ENCODE measurements around the gene DUSP22.
"Not testable (repeated sequence)": the region's sequence is repeated elsewhere in the genome, so short reads cannot be mapped to it uniquely, and the experiment has no call there.

Gene DUSP22, protein sequence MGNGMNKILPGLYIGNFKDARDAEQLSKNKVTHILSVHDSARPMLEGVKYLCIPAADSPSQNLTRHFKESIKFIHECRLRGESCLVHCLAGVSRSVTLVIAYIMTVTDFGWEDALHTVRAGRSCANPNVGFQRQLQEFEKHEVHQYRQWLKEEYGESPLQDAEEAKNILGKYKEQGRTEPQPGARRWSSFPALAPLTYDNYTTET

DNA sequence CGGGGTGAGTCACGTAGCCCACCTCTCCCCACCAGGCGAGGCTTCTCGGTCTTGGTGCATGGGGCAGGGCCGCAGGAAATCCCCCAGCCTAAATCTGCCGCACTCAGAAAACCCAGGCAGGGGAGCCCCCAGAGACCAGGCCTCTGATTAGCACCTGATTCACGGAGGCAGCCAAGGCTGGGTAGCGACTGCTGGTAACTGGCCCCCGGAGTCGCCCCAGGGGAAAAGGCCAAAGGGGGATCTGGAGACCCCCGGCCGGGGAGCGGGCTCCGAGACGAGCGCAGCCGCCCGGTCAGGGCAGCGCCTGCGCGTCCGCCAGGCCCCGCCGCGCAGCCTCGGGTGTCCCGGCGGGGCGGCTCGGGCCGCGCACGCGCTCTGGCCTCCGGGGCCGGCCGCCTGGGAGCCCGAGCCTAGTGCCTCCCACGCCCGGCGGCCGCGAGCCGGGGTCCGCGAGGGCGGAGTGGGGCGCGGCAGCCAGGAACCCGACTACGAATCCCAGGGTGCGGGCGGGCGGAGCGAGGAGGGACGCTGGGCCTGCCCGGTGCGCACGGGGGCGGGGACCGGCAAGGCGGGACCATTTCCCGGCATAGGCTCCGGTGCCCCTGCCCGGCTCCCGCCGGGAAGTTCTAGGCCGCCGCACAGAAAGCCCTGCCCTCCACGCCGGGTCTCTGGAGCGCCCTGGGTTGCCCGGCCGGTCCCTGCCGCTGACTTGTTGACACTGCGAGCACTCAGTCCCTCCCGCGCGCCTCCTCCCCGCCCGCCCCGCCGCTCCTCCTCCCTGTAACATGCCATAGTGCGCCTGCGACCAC is at the start of gene DUSP22:
TSS of gene DUSP22 (plus strand) at position 791 of the 809 bp plus-strand sequence. CDS start 53 bp downstream, outside the sequence.
- no peak for DNase-seq

DNA sequence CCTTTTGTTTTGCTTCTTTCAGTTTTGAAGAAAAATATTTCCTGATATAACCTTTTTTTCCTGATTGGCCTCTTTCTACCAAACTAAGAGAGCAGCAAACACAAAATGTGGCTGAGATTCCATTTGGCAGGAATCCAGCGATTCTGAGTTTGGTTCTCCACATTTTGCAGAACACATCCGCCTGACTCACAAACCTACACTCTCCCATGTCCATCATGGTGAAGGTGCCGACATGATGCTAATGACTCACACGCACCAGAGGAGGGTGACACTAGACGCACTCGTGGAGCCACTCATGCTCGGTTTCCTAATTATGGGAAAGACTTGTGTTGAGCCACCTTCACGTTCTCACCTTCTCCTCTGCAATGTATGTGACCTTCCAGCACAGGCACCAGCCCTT is 45.9 kb upstream of the DUSP22 start:
- DNase-seq = no peak

DNA sequence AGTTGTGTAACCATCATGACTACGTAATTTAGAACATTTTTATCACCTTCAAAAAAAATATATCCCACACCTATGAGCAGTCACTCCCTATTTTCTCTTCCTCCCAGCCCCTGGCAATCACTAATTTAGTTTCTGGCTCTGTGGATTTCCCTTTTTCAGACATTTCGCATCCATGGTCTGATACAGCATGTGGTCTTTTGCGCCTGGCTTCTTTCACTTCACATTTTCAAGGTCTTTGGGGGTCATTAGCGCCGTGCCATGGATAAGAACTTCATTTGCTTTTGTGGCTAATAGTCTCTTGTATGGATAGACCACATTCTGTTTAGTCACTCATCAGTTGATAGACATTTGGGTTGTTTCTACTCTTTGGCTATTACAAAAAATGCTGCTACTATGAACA is 44.9 kb upstream of the DUSP22 start:
- DNase-seq = no peak

DNA sequence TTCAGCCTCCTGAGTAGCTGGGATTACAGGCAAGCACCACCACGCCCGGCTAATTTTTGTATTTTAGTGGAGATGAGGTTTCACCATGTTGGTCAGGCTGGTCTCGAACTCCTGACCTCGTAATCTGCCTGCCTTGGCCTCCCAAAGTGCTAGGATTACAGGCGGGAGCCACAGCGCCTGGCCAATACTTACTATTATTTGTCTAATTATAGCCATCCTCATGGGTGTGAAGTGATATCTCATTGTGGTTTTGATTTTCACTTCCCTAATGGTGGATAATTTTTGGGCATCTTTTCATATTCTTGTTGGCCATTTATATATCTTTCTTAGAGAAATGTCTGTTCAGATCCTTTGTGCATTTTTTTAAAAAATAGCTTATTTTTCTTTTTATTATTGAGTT is 44.2 kb upstream of the DUSP22 start:
- DNase-seq = not testable (repeated sequence)

DNA sequence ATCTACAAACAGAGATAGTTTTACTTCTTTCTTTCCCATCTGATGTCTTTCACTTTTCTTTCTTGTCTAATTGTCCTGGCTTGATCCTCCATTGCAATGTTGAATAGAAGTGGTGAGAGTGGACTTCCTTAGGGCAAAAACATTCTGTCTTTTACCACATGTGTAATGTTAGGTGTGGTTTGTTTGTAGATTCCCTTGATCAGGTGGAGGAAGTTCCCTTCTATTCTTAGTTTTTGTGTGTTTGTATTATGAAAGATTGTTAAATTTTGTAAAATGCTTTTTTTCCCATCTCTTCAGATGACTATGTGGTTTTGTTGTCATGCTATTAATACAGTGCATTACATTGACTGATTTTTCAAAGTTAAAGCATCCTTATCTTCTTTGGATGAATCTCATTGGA is 41.6 kb upstream of the DUSP22 start:
- no peak for DNase-seq

DNA sequence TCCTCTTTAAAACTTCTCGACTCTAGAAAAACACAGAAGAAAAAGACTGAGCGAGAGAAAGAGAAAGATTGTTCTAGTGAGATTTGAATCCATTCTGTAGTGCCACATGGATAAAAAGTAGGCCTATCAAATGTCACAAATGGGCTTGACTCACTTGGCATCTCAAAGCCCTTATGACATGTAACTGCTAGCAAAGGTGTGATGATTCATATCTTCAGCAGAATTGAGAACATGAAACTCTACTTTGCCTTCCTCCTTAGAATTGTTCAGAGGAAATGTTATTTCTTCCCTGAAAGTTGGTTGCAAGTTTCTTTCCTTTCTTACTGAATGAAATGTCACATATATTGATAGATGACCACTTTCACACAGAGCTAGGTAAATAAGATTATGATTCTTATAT is 40.4 kb upstream of the DUSP22 start:
- DNase-seq = no peak

DNA sequence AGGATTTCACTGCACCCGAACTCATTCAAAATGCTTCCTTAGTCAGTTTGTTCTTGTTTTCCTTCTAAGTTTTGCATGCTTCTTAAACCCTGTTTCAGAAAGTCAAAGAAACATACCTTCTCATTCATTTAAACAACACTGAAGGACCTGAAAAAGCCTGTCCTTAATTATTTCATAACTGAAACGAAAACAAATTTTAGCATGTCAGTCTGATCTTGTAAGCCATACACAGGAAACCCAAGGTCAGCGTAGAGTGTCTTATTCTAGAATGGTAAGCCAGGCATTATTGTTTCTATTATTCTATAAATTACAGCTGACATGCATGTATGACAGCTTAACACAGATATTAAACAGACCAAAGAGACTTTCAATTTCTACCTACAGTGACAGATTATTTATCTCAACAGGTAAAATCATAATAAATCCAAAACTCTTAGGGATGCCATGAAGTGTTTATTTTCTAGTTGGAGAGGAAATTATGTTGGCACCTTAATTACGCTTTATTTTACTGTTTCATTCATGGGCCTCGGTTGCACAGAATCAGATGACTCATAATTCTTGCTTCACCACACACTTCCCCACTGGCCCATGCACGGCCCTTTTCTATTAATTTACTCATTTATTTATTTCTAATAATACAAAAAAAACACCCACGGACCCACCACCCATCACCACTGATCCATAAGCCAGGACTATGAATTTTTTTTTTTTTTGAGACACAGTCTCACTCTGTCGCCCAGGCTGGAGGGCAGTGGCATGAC is 39.3 kb upstream of the DUSP22 start:
- DNase-seq = no peak

DNA sequence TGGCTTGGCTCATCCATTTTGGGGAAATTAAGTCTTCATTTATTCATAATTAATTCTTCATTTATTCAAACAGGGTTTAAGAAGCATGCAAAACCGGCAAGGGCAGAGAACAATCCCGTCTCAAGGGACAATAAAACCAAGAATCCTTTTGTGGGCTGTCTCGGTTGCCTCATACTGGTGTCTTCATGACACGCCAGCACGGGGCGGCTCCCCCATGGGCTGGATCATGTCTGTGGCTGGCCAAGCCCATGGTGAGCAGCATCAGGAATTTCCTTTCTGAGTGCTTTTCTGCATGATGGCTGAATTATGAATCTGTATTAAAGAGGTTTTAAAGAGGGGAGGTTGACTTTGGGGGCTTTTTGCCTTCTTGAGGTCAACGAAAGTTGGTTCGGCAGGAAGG is 38.3 kb upstream of the DUSP22 start:
- no peak for DNase-seq

DNA sequence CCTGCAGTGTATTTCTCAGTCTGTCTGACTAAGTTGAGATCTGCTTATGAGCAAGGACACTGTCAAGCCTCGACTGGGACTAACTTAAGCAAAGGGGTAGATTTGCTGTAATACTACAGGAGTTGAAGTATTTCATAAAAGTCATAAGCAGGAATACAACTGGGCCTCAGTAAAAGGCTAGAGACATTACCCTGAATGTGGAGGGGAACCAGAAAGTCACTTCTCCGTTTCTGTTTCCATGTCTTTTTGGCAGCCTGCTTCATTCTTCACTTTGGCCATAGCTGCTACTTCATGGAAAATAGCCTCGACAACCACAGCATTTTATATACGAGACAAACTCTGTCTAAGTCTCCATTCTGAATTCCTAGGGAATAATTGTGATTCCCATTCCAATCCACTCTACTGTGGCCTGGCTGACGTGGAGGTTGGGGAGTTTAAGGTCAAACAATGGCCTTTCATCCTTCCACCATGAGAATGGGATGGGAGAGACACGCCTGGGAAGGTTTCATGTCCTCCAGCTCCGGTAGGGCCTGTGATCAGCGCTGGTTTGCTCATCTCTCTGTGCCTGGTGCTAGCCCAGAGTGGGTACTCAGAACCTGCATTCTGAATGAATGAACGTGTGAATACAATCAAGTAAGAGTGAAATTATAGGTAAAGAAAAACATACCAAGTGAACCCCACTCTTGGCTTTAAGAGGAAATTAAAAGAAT is 37.1 kb upstream of the DUSP22 start:
- no peak for DNase-seq

DNA sequence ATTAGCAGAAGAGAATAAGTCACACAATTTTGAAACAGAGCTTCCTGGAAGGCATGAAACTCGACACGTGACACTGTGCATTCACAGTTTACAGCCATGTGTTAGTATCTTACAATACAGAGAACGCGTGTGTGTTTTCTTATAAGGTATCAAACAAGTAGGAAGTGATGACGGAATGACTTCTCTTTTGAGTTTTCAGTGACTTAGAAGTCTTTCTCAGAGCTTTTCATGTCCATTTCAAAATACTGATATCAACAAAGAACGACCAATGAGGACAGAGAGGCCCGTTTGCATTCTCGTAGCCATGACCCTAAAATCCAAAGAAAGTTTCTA is 36.6 kb upstream of the DUSP22 start:
- DNase-seq = no peak

DNA sequence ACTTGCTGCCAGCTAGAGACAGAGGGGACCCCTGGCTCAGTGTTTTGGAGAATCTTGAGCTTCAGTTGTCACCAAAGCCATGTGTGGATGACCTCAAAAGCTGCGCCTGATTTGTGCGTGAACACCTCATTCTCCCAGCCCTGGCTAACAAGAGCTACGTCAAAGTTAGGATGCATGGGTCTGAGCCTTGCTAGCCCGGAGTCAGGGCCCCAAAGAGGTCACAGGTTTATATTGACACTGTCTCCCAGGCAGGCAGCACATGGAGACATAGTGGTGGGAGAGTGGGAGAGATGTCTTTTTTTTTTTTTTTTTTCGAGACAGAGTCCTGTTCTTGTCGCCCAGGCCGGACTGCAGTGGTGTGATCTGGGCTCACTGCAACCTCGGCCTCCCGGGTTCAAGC is 36.1 kb upstream of the DUSP22 start:
- no peak for DNase-seq

DNA sequence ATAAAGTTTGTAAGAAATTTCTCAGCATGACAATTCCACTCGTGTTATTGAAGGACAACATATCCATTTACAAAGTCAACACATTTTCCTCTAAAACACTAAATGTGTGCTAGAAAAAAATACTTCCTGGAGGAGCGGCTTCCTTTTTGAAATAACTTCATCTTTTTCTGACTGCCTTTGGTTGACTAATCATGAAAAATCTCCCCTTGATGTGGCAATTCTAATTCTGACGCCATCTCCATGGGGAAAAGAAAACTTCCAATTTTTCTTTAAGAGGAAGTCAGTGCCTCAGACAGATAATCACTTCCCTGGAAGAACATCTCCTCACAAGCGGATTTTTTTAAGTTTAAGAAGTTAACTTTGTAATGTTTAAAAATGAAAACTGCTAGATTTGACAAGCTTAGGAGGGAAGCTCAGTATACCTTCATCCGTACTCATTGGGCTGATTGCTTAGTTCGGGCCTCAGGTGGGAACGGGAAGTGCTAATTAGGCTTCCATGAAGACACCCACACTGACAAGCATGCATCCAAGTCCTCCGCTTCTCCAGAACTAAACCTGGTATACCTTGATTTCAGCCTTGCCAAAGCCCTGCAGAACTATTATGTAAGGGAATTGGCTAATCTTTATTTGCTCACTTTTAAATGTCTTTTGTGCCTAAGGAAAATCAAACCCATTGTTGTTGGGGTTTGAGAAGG is 35.1 kb upstream of the DUSP22 start:
- no peak for DNase-seq

DNA sequence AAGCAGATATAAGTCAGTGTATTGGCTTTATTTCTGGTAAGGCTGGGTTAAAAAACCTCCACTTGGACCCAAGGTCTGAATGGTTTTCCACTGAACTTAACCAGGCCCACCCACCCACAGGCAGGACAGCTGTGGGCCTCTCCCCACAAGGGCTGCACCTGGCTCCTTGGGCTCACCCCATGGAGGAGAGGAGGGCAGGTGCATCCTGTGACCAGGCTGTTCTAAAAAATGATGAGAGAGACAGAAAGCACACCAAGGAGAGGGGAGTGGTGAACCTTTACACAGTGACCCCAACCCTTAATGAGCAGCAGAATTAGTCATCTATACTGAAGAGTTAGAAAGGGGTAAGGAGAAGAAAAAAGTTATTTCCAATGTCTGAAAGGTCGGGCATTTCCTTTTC is 34.5 kb upstream of the DUSP22 start:
- DNase-seq = no peak

DNA sequence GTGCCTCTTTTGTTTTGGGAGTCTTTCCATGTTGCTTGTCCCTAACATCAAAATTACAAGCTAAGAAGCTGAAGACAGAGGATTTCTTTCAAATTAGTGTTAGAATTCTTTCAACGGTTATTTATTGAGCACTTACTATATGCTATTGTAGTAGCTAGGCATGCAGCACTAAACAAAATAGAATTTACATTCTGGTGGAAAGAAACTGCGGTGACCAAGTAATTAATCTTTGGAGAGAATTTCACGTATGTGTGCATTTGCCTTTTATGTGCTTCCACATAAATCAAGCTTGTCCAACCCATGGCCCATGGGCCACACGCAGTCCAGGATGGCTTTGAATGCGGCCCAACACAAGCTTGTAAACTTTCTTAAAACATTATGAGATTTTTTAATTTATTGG is 33.0 kb upstream of the DUSP22 start:
- no peak for DNase-seq

DNA sequence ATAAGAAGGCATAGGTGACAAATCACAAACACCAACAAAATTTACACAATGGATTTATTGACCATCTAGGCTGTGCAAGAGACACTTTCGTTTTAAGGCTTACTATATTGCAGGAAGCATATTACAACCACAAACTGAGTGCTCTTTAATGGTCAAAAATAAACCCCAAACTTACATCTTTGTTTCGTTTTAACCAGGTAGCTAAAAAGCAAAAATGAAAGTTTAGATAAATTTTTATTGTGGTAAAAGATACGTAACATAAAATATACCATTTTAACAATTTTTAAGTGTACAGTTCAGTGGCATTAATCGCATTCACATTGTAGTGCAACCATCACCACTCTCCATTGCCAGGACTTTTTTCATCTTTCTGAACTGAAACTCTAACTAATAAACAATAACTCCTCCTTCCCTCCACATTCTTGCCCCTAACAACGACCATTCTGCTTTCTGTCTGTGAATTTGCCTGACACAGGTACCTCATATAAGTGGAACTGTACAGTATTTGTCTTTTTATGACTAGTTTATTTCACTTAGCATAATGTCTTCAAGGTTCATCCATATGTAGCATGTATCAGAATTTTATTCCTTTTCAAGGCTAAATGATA is 32.3 kb upstream of the DUSP22 start:
- DNase-seq = no peak

DNA sequence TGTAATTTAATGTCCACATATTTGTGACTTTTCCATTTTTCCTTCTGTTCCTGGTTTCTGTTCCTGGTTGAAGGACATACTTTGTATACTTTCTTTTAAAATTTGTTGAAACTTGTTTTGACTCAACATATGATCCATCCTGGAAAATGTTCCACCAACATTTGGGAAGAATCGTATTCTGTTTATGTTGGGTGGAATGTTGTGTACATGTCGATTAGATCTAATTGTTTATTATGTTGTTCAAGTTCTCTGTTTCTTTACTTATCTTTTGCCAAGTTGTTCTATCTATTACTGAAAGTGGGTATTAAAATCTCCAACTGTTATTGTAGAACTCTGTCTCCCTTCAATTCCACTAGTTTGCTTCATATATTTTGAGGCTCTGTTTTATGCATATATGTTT is 27.7 kb upstream of the DUSP22 start:
- DNase-seq = no peak

DNA sequence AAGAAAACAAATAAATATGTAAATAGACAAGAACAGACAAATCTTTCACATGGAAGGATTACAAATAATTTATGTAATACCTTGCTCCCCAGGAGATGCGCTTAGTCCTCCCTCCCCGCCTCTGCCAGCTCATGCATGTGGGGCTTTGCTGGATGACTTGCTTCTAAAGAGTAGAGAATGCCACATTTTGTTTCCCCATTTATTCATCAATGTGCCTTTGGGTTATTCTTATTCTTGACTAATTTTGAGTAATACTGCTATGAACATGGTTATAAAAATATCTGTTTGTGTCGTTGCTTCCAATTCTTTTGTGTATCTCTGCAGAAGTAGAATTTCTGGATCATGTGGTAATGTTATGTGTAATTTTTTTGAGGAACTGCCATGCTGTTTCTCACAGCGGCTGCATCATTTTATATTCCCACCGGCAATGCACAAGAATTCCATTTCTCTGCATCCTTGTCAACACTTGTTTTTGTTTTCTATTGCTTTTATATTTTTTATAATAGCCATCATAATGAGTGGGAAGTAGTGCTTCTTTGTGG is 23.8 kb upstream of the DUSP22 start:
- DNase-seq = no peak

DNA sequence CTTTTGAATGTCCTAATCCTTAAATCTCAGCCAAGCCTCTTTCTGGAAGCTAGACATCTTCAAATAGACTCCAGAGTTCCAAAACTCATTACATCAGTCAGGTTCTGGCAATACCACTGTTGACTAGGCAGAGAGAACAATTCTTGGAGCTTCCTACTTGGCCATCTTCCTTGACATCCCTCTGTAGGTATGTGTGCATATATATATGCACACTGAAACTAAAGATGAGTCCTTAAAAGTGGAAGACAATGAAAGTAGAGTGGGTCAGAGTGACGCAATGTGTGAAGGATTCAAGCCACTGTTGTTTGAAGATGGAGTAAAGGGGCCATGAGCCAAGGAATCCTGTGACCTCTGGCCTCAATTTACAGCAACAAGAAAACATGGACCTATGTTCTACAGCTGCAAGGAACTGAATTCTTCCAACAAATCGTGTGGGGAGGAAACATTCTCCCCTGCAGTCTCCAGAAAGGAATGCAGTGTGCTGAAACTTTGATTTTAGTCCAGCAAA is 18.7 kb upstream of the DUSP22 start:
- no peak for DNase-seq

DNA sequence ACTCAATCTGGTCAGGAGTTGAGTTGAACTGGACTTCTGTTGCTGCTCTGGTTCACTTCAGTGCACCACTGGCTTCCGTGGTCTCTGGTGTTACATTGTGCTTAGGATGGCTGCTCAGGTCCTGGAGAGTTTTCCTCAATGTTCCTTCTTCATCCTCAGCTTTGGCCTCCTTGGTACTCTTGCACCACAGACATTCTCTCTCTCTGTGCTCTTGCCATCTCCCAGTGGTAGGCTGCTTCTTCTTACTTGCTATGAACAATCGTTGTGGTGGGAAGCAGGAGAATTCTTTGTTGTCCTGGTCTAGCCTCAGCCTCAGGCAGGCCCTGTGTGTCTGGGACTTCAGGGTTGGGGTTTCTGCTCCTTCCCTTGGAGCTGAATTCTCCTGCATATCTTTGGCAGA is 14.5 kb upstream of the DUSP22 start:
- DNase-seq = no peak

DNA sequence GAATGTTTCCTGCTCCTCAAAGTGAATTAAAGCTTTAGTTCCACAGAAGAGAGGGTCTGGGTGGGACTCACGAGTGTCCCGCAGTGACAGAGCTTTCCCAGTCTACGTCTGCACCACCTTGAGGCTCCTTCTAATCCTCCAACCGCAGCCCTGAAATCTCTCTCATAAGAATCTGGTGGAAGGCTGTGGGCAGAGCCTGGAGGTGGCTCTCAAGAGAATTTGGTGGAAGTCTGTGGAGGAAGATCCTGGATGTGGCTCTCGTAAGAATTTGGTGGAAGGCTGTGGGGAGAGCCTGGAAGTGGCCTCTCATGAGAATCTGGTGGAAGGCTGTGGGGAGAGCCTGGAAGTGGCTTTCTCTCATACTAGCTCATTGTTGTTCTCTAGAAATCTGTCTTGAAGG is 13.8 kb upstream of the DUSP22 start:
- DNase-seq = no peak

DNA sequence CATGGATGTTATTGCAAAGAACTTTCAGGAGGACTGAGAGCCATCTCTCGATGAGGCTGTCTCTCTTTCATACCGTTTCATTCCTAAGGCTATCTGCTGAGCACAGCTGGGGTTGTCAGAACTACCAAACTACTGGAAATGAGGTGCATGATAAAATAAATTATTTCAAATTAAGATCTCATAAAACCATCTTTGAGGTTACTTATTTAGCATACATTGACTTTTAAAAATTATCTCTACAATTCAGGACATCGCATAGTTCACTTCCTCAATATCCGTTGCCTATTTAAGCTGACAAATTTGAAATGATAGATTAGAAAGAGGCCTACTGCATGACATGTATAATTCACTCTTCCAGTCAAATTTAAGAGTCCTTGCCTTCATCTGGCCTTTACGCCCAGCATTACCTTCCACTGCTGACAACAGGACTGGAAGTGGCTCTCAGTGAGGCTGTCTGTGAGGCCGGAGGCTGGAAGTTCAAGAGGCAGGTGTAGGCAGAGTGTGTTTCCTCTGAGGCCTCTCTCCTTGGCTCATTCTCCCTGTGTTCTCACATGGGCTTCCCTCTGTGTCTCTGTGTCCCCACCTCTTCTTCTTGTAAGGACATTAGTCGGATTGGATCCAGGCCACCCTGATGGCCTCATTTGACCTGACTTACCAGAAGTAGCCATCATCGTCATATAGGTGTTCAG is 12.8 kb upstream of the DUSP22 start:
- DNase-seq = no peak

All from NCI-H2029 (cell line).